ENCODE data around the gene FECH.

Gene FECH

DNA sequence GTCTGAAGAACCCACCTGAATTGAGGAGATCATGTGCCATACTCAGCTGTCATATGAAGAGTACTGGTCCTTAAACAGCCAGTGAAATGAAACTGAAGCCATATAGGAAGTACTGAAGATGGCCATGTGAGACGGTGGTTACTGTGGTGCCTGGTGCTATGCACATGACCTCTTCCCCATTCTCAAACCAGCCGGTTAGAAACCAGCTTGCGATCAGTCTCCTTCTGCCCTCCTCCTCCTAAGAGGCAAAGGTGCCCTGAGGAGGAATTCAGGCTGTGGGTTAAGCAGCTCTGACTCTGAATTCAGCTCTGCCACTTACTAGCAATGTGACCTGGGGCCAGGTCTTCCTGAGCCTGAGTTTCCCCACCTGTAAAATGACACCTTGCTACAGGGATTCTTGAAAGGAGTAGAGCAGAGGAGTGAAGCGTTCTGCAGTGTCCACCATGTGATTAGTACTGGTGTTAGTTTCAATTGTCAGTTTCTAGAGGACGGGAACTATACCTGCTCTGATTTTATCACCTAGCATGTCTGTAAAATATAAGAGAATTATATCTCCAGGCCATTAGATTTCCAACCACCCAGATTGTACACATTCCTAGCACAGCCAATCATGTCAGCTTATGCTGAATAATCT lies 5.1 kb downstream of the FECH start:
- DNase-seq, result no peak

DNA sequence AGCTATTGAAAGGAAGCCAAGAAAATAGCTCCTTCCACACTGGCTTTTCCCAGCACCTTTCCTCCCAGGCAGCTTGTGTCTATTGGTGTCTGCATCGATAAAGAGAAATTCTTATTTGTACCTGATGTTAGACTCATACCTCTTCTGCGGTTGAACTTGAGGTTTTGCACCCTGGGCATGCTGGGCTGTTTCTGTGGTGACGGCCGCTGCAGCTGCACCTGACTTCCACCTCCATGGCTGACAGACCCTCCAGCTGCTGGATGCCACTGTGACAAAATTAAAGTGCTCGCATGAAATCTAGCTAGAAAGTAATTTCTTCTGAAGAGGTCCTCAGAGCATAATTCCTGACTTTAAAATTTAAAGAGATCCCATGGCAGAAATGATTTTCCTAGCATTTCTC lies 6.6 kb downstream of the FECH start:
- DNase-seq, result no peak

GRCh38 chr18:57576316-57576715 lies 10.2 kb downstream of the FECH start:
- DNase-seq, result no peak

DNA sequence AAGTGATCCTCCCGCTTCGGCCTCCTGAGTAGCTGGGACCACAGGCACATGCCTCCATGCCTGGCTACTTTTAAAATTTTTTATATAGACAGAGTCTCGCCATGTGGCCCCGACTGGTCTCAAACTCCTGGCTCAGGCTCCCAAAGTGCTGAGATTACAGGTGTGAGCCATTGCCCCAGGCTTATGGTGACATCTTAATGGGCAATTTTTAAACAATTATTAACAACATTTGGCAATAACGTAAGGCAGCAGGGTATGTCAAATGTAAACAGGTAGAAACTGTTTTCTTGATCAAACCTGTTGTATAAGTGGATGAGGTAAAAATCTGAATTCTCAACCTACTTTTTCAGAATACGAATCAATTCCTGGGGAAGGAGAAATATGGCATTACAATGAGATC lies 11.0 kb downstream of the FECH start:
- DNase-seq, result no peak

DNA sequence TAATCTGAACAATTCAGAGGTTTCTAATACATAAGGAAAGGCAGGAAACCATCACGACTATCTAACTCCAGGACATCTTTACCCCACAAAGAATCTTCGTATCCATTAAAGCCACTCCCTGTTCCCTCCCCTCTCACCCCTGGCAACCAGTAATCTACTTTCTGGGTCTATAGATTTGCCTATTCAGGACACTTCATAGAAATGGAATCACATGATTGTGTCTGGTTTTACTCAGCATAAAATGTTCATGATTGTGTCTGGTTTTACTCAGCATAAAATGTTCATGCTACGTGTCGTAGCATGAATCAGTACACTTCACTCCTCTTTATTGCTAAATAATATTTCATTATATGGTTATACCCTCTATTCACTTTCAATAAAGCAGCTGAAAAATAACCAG lies 11.6 kb downstream of the FECH start:
- DNase-seq, result no peak

DNA sequence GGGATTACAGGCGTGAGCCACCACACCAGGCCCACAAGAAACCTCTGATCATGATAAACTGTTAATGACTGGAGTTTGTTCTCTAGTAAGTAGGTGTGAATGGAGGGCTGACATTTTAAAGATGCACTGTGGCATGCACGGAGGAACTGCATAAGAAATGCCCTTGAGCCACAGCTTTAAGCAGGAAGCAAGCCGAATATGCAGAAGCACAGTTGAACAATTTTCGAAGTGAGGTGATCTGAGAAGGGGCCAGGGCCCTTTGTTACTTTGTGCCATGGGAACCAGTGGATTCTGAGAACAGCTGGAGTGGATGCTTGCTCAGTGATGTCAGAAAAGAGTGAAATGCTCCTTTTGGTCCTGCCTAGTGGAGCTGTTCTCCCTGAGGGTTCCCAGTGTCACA lies 16.3 kb downstream of the FECH start:
- DNase-seq, result no peak

DNA sequence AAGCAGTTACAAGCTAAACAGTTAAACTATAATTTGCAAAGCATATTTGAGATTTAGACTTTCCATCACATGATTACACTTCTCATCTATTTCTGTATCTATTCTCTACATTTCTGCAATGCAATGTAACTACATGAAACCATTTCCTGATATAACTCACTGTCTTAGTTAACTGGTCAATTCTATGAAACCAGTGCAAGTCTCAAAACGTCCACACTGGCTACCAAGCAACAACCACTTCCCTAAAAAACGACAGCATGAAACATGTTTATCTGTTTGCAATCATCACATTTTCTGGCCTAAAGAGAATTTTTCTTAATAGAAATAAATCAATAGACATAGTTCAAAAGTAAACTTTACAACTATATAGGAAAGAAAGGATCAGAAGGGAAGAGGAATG lies 17.4 kb downstream of the FECH start:
- DNase-seq, result no peak

DNA sequence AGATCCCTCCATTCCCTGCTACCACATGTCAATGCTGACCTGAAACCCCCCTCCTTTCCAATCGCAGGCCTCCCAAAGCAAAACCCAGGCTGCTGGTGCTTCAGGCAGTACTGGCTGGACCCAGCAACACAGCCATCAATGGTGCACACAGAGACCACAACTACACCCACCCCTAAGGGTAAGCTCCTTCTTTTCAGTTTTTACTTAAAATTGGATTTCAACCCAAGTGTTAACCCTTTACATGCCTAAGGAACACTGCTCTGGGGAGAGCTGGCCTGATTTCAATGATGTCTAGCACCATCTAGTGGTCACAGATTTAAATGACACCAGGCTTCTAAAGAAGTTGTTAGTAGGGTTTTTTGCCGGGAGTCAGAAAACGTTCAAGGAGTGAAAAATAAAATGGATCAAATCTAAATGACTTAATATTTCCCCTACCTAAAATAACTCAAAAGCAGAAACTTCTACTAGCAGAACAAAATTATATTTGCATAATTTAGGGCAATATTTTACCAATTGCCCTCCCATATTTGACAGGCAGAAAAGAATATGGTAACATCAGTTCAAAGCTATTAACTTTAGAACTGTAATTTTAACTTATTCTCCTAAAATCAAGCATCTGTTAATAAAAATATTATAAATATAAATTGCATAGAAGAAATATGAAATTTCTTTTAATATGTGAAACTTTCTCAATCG lies 24.6 kb downstream of the FECH start:
- peak; percentile 31 for DNase-seq

GRCh38 chr18:57561261-57561660 lies 25.2 kb downstream of the FECH start:
- no peak for DNase-seq

GRCh38 chr18:57559314-57559713 lies 27.2 kb downstream of the FECH start:
- DNase-seq, result no peak

DNA sequence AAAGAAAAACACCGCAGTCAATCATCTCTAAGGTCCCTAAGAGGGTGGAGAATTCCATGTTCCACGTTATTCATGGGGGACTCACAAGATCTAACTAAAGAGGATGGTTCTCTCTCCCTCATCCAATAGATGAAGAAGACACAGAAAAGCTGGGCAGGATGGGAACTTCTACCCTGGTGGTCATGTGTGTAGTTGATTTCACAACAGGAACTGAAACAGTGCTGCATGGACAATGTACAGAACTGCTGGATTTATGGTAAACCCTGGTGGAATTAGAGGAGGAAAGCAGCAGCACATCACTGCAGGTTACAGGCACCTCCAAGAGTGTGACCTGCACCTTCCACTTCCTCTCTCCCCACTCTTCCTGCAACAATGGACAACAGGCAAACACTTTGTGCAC lies 31.4 kb downstream of the FECH start:
- DNase-seq, result no peak

DNA sequence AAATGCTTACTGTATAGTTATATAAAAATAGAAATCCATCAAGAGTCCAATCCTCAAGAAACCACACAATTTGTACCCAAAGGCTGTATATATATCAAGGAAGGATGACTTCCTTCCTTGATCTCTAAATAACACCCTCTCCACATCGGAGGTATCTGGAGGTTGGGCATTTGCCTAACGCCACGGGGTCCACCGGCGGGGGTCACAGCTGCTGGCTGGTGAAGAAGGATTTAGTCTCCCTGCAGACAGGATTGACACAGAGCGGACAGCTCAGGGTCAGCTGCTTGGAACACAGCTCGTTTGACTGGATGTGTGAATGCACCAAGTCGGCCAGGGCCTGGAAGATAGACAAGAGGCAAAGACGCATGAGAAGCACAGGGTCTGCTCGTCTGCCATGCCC lies 36.0 kb downstream of the FECH start:
- DNase-seq, result no peak

DNA sequence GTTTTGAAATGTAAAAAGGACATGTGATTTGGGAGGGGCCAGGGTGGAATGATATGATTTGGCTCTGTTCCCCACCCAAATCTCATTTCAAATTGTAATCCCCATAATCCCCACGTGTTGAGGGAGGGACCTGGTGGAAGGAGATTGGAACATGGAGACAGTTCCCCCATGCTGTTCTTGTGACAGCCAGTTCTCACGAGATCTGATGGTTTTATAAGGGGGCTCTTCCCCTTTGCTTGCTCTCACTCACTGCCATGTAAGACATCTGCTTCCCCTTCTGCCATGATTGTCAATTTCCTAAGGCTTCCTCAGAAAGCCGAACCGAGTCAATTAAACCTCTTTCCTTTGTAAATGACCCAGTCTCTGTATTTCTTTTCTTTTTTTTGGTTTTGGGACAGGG lies 39.2 kb downstream of the FECH start:
- no peak for DNase-seq

DNA sequence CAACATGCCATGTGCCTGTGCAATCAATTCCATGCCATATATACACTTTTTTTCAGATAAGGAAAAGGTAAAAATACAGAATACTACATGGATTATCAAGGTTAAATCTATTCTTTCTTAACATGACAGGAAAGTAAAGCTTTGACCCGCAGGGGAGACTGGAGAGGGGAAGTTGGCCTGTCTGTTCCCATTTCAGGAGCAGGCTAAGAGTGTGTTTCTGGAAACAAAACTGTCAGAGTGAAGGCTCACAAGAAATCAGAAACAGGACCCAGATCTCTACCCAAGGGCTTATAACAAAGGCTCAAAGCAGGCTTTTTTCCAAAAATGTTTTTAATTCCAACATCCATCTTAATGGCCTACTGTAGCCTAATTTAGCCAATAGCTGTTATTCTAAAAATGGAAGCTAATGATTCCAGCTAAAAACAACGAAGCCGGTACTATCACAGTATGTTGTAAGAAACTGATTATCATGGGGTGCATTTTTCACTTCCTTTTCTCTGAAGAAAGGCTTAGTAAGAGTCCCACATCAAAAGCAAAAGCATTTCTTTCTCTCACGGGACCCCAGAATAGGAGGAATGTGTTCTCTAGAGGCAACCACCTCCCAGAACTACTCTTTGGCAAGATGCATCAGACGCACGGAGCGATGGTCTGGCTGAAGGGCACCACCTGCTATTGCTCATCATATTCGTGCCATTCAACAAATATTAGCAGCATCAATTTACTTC lies 41.4 kb downstream of the FECH start:
- DNase-seq, result no peak

DNA sequence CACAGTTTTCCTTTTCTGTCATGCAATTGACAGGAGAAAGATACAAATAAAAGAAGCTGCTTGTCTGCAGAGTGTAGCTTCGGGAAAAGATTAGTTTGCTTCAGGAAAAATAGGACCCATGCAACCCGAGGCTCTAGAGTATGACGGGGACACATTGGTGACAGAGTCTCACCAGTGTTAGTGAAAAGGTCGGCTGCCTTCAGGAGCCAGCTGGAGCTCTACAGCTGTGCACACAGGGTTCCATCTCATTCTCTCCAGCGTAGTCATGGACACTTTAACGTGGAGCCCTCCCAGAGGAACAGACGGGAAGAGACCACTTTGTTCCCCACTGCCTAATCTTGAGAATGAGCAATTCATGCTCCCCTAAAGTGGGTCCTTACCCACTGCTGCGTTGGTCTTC lies 42.9 kb downstream of the FECH start:
- no peak for DNase-seq

DNA sequence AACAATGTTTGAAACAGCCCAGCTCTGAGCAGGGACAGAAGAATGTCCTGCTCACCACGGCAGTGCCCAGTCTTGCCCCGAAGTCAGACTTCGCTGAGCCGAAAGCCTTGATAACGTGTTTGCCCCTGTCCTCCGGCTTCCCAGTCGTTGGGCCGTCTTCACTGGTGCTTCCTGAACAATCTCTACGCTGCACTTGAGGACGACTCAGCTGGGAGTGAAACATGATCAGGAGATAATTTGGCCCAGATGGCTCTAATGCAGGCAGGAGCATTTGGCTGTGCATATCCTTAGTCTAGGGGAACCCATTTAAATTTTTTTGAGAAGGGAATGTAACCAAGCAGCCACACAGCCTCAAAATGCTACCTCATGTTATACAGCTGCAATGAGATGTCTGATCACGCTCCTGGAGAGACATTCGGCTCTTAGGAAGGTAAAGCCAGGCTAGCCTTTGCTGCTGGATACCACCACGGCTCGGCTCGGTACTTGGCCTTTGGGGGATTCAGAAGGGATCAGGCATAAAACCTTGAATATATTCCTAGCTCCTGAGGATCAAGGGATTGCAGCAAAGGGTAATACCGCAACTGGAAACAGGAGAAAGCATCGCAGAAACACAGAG lies 43.6 kb downstream of the FECH start:
- DNase-seq, result no peak

DNA sequence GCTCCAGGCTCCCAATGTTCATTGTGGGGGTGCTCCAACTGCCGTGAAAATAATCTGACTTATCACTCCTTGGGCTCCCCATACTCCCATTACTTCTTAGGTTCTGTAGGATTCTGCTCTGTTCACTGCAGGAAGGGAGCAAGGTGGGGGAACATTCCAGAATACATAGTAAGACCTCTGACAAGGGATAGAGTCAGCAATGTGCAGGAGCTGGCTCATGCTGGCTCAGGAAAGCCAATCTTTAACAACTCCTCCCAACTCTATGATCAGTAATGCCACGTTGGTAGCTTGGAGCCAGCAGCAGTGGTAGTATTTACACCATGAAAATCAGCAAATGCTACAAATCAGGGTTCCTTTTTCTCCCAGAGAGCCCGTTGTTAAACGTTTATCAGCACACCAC lies 44.4 kb downstream of the FECH start:
- no peak for DNase-seq

GRCh38 chr18:57539702-57540101 lies 46.8 kb downstream of the FECH start:
- no peak for DNase-seq

- no peak for DNase-seq
Observed at GRCh38 chr18:57538614-57539013, 47.9 kb downstream of the FECH start.

GRCh38 chr18:57534511-57534909 lies 52.0 kb downstream of the FECH start:
- DNase-seq, result no peak

GRCh38 chr18:57533868-57534510 lies 52.5 kb downstream of the FECH start:
- no peak for DNase-seq

DNA sequence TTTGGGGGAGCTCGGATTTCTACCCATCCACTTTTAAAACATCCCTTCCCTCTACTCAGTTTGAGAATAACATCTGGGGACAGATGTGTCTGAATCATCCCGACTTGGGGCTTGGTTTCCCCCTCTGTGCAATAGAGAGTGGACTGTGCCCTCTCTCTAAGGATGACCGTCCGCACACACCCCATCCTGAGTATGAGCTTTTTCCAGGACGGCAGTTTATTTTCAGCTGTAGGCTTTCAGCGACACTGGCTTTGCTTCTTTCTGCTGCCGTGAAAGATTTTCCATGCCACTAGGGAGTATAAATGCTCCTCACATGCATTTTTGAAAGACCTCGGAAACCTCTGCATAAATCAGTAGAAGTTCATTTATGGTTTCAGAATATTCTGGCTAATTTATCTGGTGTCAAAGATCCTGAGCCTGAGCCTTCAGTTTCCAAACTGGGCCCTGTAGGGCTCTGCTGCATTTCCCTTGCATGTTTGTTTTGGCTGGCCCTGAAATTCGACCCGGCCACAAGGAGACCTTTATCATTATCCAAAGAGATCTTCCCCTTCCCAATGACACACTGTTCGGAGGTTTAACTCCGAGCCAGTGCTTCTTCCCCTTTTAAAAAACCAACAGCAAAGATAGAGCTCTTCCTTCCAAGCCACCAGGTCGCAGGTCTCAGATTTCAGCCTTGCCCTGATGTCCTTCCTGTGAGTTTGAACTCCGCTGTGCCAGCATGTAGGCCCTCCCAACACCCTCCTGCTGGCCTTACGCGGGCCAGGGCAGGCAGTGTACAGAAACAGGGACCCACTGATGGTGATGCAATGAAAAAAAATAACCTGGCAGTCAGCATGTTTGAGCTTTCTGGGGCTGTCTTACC lies 53.3 kb downstream of the FECH start:
- no peak for DNase-seq

All from central memory CD4-positive, alpha-beta T cell (primary cell).